CD8-positive, alpha-beta memory T cell (primary cell): ENCODE results near the gene USP5. TPM values are rescaled to one million over a fixed set of nuclear protein-coding genes. Genes with fewer than 3 reads are reported as not detected.
"Not testable (repeated sequence)": the region's sequence is repeated elsewhere in the genome, so short reads cannot be mapped to it uniquely, and the experiment has no call there.

Source experiments
- CTCF ChIA-PET: fragments of 350-600 bp; sonication (Branson Sonifier 250); formaldehyde crosslinking; loops from one replicate; lab custom pipeline; 2021; ENCODE audit warnings: antibody characterized with exemption; lab: Charles Lee
- POLR2A ChIA-PET: fragments of 350-600 bp; sonication (Branson Sonifier 250); formaldehyde crosslinking; loops from one replicate; lab custom pipeline; 2021; ENCODE audit warnings: antibody characterized with exemption; lab: Charles Lee
- DNase-seq, 5 donors: peaks; one replicate each; pipeline versions ENCODE4 v3.0.0 to v3.0.0-alpha.2; 2020 to 2022; ENCODE audit warnings: mixed read lengths in 1 of 5
- H3K27ac ChIP-seq: one replicate; pipeline ENCODE4 v1.7.0; 2013; ENCODE audit warnings: low read depth, mild to moderate bottlenecking, low read length, moderate library complexity
- H3K27me3 ChIP-seq: 2 replicates; pipeline ENCODE4 v1.7.0; 2013; ENCODE audit warnings: low read length, mild to moderate bottlenecking; ENCODE audit not compliant: insufficient read depth, poor library complexity, severe bottlenecking
- H3K36me3 ChIP-seq: 2 replicates; pipeline ENCODE4 v1.7.0; 2013; ENCODE audit warnings: mild to moderate bottlenecking, low read length, moderate library complexity; ENCODE audit not compliant: insufficient read depth
- H3K4me1 ChIP-seq: 2 replicates; pipeline ENCODE4 v1.7.0; 2013; ENCODE audit warnings: mild to moderate bottlenecking, low read length, moderate library complexity; ENCODE audit not compliant: insufficient read depth
- H3K4me3 ChIP-seq: 2 replicates; pipeline ENCODE4 v1.7.0; 2013; ENCODE audit warnings: mild to moderate bottlenecking, low read length
- H3K9me3 ChIP-seq: 2 replicates; pipeline ENCODE4 v1.7.0; 2013; ENCODE audit warnings: mild to moderate bottlenecking, low read length
- H3K27ac Mint-ChIP-seq, 8 donors: one replicate each; pipeline ENCODE4 v1.8.0; 2020 to 2021; ENCODE audit warnings: mixed read lengths in 8 of 8, mild to moderate bottlenecking in 6 of 8, inconsistent platforms in 3 of 8, moderate library complexity in 3 of 8
- H3K27me3 Mint-ChIP-seq, 2 donors: one replicate each; pipeline ENCODE4 v1.8.0; 2020 to 2021; ENCODE audit warnings: mixed read lengths in 2 of 2, mild to moderate bottlenecking in 1 of 2, moderate library complexity in 1 of 2
- H3K36me3 Mint-ChIP-seq, 3 donors: one replicate each; pipeline ENCODE4 v1.8.0; 2020 to 2021; ENCODE audit warnings: mixed read lengths in 3 of 3, inconsistent platforms in 1 of 3, mild to moderate bottlenecking in 1 of 3
- H3K4me1 Mint-ChIP-seq, 3 donors: one replicate each; pipeline ENCODE4 v1.8.0; 2020 to 2021; ENCODE audit warnings: mixed read lengths in 3 of 3, inconsistent platforms in 1 of 3, mild to moderate bottlenecking in 1 of 3
- H3K4me3 Mint-ChIP-seq, 7 donors: one replicate each; pipeline ENCODE4 v1.8.0; 2020 to 2021; ENCODE audit warnings: mixed read lengths in 7 of 7, mild to moderate bottlenecking in 6 of 7, moderate library complexity in 4 of 7, inconsistent platforms in 2 of 7
- H3K9me3 Mint-ChIP-seq, 5 donors: one replicate each; pipeline ENCODE4 v1.8.0; 2020 to 2022; ENCODE audit warnings: mixed read lengths in 5 of 5, mild to moderate bottlenecking in 3 of 5, moderate library complexity in 2 of 5, inconsistent platforms in 1 of 5
- polyA plus RNA-seq: library from polyadenylated mRNA; unstranded; fragments of 300-500 nt; fragmentation: Illumina TruSeq; gene quantifications from one replicate; pipeline ENCODE4 v1.2.3, GENCODE V29; 2021
- total RNA-seq, 2 experiments: library from RNA; stranded (reverse); gene quantifications; one replicate each; pipeline ENCODE4 v1.2.3, GENCODE V29; 2021

USP5 gene
- total and polyA plus RNA-seq, 3 experiments from 2014 or later: 49.7 to 154 (median 154) TPM

GRCh38 chr12:6867413-6868210 is 15.7 kb downstream of the USP5 start, which contains the start of gene TPI1:
TPI1 (plus strand) TSS chr12:6867531; CDS start chr12:6867567, 36 bp downstream.
- Histone ChIP-seq H3K27me3 (no peaks in the 10 kb centered on the region), H3K36me3 (peaks cover 33% of the 10 kb centered on the region), H3K4me1 (peaks cover 38% of the 10 kb centered on the region), H3K4me3 (peak within 1 kb of the TSS; percentile 58), H3K27ac (peak within 1 kb of the TSS; percentile 76), H3K9me3 (no peaks in the 10 kb centered on the region)
- ChIA-PET POLR2A (interaction anchor here (0.6 to 3.8 kb wide), 7 partner anchors 15 to 397 kb away, joined by 3 to 36 read pairs (median 8); partner anchors contain the start of genes C12orf57, CDCA3, RNU7-1 and USP5), CTCF (interaction anchor here (1.2 to 11.0 kb wide), 9 partner anchors 14 to 246 kb away, joined by 4 to 135 read pairs (median 8); partner anchors contain the start of genes ATN1, CDCA3, LPCAT3 and USP5)
- H3K9me3 Mint-ChIP-seq: no peaks in the 10 kb centered on the region
- peak within 1 kb of the TSS; percentile 85 to 96 (median 92) for H3K27ac Mint-ChIP-seq
- peak; percentile 62 to 85 (median 73) for DNase-seq
- H3K36me3 Mint-ChIP-seq: peaks cover 2 to 75% (median 12%) of the 10 kb centered on the region in 3 donors
- H3K4me3 Mint-ChIP-seq: peak within 1 kb of the TSS; percentile 87 to 98 (median 92)
- H3K4me1 Mint-ChIP-seq: peaks cover 43 to 55% (median 47%) of the 10 kb centered on the region in 3 donors
- H3K27me3 Mint-ChIP-seq: no peaks in the 10 kb centered on the region

GRCh38 chr12:6868211-6869048 is 16.5 kb downstream of the USP5 start:
- H3K4me1 ChIP-seq: peaks cover 38% of the 10 kb centered on the region
- peak overlapping the region; percentile 85 to 96 (median 92) for H3K4me3 Mint-ChIP-seq
- ChIA-PET POLR2A (interaction anchor here (0.9 to 3.8 kb wide), 8 partner anchors 15 to 398 kb away, joined by 3 to 36 read pairs (median 5); partner anchors contain the start of genes CDCA3, ENO2, USP5 and VAMP1), CTCF (interaction anchor here (0.9 to 11.0 kb wide), 18 partner anchors 14 to 245 kb away, joined by 3 to 135 read pairs (median 9); partner anchors contain the start of genes ATN1, C12orf57, CDCA3 and LPCAT3)
- H3K27me3 ChIP-seq: no peaks in the 10 kb centered on the region
- no peak for DNase-seq
- peaks cover 43 to 56% (median 47%) of the 10 kb centered on the region in 3 donors for H3K4me1 Mint-ChIP-seq
- peak overlapping the region; percentile 82 to 93 (median 88) for H3K27ac Mint-ChIP-seq
- H3K27me3 Mint-ChIP-seq: no peaks in the 10 kb centered on the region
- peak overlapping the region; percentile 76 for H3K27ac ChIP-seq
- no peaks in the 10 kb centered on the region for H3K9me3 Mint-ChIP-seq
- peaks cover 2 to 72% (median 12%) of the 10 kb centered on the region in 3 donors for H3K36me3 Mint-ChIP-seq
- H3K9me3 ChIP-seq: no peaks in the 10 kb centered on the region
- peaks cover 26% of the 10 kb centered on the region for H3K36me3 ChIP-seq
- peak overlapping the region; percentile 38 for H3K4me3 ChIP-seq

GRCh38 chr12:6869049-6870021 is 17.4 kb downstream of the USP5 start:
- no peaks in the 10 kb centered on the region for H3K9me3 Mint-ChIP-seq
- peaks cover 48 to 61% (median 52%) of the 10 kb centered on the region in 3 donors for H3K4me1 Mint-ChIP-seq
- POLR2A ChIA-PET: interaction anchor here (0.5 to 3.8 kb wide), 10 partner anchors 16 to 226 kb away, joined by 3 to 36 read pairs (median 4); partner anchors contain the start of genes C12orf57, CDCA3, ENO2 and MLF2
- Histone ChIP-seq H3K9me3 (no peaks in the 10 kb centered on the region), H3K36me3 (peaks cover 23% of the 10 kb centered on the region), H3K27me3 (no peaks in the 10 kb centered on the region), H3K4me1 (peaks cover 42% of the 10 kb centered on the region), H3K4me3 (no peak overlapping the region), H3K27ac (peak overlapping the region; percentile 76)
- peaks cover 2 to 66% (median 12%) of the 10 kb centered on the region in 3 donors for H3K36me3 Mint-ChIP-seq
- DNase-seq: peak; percentile 76 to 87 (median 79)
- CTCF ChIA-PET: interaction anchor here (0.6 to 11.0 kb wide), 32 partner anchors 11 to 256 kb away, joined by 3 to 135 read pairs (median 4); partner anchors contain the start of genes ATN1, C12orf57, C1RL and CDCA3
- H3K27ac Mint-ChIP-seq: peak overlapping the region; percentile 82 to 92 (median 86)
- H3K4me3 Mint-ChIP-seq: peak overlapping the region; percentile 85 to 96 (median 92)
- no peaks in the 10 kb centered on the region for H3K27me3 Mint-ChIP-seq

DNA sequence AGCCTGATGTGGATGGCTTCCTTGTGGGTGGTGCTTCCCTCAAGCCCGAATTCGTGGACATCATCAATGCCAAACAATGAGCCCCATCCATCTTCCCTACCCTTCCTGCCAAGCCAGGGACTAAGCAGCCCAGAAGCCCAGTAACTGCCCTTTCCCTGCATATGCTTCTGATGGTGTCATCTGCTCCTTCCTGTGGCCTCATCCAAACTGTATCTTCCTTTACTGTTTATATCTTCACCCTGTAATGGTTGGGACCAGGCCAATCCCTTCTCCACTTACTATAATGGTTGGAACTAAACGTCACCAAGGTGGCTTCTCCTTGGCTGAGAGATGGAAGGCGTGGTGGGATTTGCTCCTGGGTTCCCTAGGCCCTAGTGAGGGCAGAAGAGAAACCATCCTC is 18.4 kb downstream of the USP5 start:
- Mint-ChIP-seq H3K4me1 (peaks cover 49 to 67% (median 58%) of the 10 kb centered on the region in 3 donors), H3K36me3 (peaks cover 0 to 56% (median 7%) of the 10 kb centered on the region in 3 donors), H3K4me3 (peak overlapping the region in 6 of 7 donors; percentile 23 to 91 (median 58)), H3K27ac (peak overlapping the region in 7 of 8 donors; percentile 48 to 92 (median 77))
- H3K4me3 ChIP-seq, H3K27ac ChIP-seq, DNase-seq, POLR2A ChIA-PET, H3K9me3 Mint-ChIP-seq, H3K27me3 ChIP-seq, H3K27me3 Mint-ChIP-seq, H3K9me3 ChIP-seq: not testable (repeated sequence)
- Histone ChIP-seq H3K36me3 (peaks cover 17% of the 10 kb centered on the region), H3K4me1 (peaks cover 42% of the 10 kb centered on the region)
- CTCF ChIA-PET: interaction anchor here (1.0 to 11.0 kb wide), 17 partner anchors 14 to 534 kb away, joined by 3 to 135 read pairs (median 7); partner anchors contain the start of genes ATN1, C1R, C1RL and CDCA3

DNA sequence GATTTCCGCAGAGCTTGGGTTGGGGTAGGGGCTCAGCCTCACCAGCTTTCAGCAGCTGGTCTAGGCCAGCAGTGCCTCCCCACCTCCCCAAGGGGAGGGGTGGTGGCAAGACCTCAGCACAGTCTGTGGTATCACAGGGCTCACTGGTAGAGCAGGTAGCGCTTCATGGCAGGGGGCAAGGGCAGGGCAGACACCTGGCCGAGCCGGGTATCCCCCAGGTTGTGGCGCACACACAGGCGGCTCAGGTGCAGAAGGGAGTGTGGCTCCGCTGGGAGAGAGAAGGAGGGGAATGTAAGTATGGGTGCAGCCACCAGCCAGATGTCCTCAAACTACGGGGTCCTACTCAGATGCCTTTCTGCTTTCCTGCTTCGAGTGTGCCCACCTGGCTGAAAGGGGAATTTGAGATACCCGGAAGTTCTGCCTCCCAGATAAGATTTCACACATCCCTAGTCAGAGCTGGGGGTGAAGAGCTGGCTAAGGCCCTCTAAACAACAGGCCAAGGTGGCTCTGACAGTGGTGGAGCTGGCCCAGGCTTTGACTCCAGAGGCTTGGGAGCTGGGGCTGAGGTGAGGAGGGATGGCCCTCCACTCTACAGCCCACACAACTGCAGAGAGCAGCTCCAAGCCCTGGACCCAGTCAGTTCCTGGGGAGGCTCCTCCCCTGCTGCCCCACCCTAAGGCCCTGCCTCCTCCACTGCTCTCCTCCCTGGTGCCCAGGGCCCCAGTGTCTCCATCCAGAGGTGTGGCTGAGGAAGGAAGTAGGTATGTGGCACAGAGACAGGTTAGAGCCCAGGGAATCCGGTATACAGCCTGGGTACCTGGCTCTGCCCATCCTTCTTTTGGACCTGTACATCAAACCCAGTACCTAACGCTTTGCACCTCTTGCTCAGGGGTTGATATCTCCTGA is 19.4 kb downstream of the USP5 start:
- H3K27me3 Mint-ChIP-seq: no peaks in the 10 kb centered on the region
- H3K27me3 ChIP-seq: no peaks in the 10 kb centered on the region
- peak in 1 of 5 donors; percentile 27 for DNase-seq
- peaks cover 0 to 53% (median 7%) of the 10 kb centered on the region in 3 donors for H3K36me3 Mint-ChIP-seq
- no peak overlapping the region for H3K27ac ChIP-seq
- ChIA-PET CTCF (interaction anchor here (0.8 to 11.0 kb wide), 28 partner anchors 7 to 535 kb away, joined by 3 to 135 read pairs (median 9); partner anchors contain the start of genes ATN1, C1R, C1RL and CDCA3), POLR2A (interaction anchor here (1.1 to 3.6 kb wide), 5 partner anchors 19 to 90 kb away, joined by 4 to 46 read pairs (median 22); partner anchors contain the start of genes CDCA3, ENO2 and USP5)
- H3K36me3 ChIP-seq: peaks cover 17% of the 10 kb centered on the region
- peaks cover 50 to 67% (median 58%) of the 10 kb centered on the region in 3 donors for H3K4me1 Mint-ChIP-seq
- peak overlapping the region; percentile 83 to 97 (median 89) for H3K4me3 Mint-ChIP-seq
- peaks cover 42% of the 10 kb centered on the region for H3K4me1 ChIP-seq
- H3K4me3 ChIP-seq: peak overlapping the region; percentile 96
- no peaks in the 10 kb centered on the region for H3K9me3 ChIP-seq
- H3K27ac Mint-ChIP-seq: peak overlapping the region; percentile 79 to 99 (median 88)
- H3K9me3 Mint-ChIP-seq: no peaks in the 10 kb centered on the region
